Loucy (cell line): ENCODE measurements around the gene ULK3.

Source experiments
- H2AFZ ChIP-seq: fragments of 200-600 bp; sonication (generic); 2 replicates; pipeline ENCODE4 v1.6.0; 2016; ENCODE audit warnings: antibody characterized with exemption, mild to moderate bottlenecking, low read length, moderate library complexity
- H3F3A ChIP-seq: fragments of 200-600 bp; 2 replicates; pipeline ENCODE4 v1.6.0; 2016; ENCODE audit warnings: antibody characterized with exemption, low read depth, mild to moderate bottlenecking
- H3K27me3 ChIP-seq: fragments of 200-600 bp; sonication (generic); 2 replicates; pipeline ENCODE4 v1.6.1; 2014; ENCODE audit warnings: low read length, mild to moderate bottlenecking; ENCODE audit not compliant: insufficient read depth, poor library complexity, severe bottlenecking
- H3K36me3 ChIP-seq: fragments of 200-600 bp; sonication (generic); 2 replicates; pipeline ENCODE4 v1.6.1; 2016; ENCODE audit warnings: low read length; ENCODE audit not compliant: insufficient read depth
- H3K4me1 ChIP-seq: fragments of 200-600 bp; sonication (generic); 2 replicates; pipeline ENCODE4 v1.5.1; 2014; ENCODE audit warnings: low read length, mild to moderate bottlenecking; ENCODE audit not compliant: insufficient read depth, poor library complexity, severe bottlenecking
- H3K4me2 ChIP-seq: fragments of 200-600 bp; sonication (generic); 2 replicates; pipeline ENCODE4 v1.6.0; 2014; ENCODE audit warnings: antibody characterized with exemption, low read length, low read depth, mild to moderate bottlenecking; ENCODE audit not compliant: poor library complexity, severe bottlenecking
- H3K4me3 ChIP-seq: fragments of 200-600 bp; sonication (generic); 2 replicates; pipeline ENCODE4 v1.5.1; 2014; ENCODE audit warnings: low read length, mild to moderate bottlenecking, mixed read lengths; ENCODE audit not compliant: poor library complexity, severe bottlenecking
- H3K79me2 ChIP-seq: fragments of 200-600 bp; sonication (generic); 2 replicates; pipeline ENCODE4 v1.6.1; 2014; ENCODE audit warnings: low read length; ENCODE audit not compliant: insufficient read depth
- H3K9ac ChIP-seq: fragments of 200-600 bp; sonication (generic); 2 replicates; pipeline ENCODE4 v1.6.0; 2014; ENCODE audit warnings: mild to moderate bottlenecking, low read depth, low read length, moderate library complexity; ENCODE audit not compliant: poor library complexity, severe bottlenecking
- H3K9me2 ChIP-seq: fragments of 200-600 bp; sonication (generic); replicated peaks from 2 replicates; pipeline ENCODE4 v1.6.1; 2016; ENCODE audit warnings: low read depth, low read length, mixed read lengths
- H3K9me3 ChIP-seq: fragments of 200-600 bp; sonication (generic); 2 replicates; pipeline ENCODE4 v1.6.1; 2014; ENCODE audit warnings: mild to moderate bottlenecking, antibody characterized with exemption, low read length, low read depth; ENCODE audit not compliant: insufficient read depth
- H4K20me1 ChIP-seq: fragments of 200-600 bp; sonication (generic); 2 replicates; pipeline ENCODE4 v1.6.0; 2014; ENCODE audit warnings: antibody characterized with exemption, low read length, mild to moderate bottlenecking; ENCODE audit not compliant: insufficient read depth, poor library complexity, severe bottlenecking
- CTCF ChIP-seq: fragments of 200-600 bp; sonication (generic); conservative IDR thresholded peaks from 2 replicates; pipeline ENCODE4 v1.5.1; 2014; ENCODE audit warnings: mild to moderate bottlenecking, antibody characterized with exemption, low read length
- EZH2phosphoT487 ChIP-seq: fragments of 200-600 bp; IDR thresholded peaks from 2 replicates; pipeline ENCODE4 v1.6.1; 2018; ENCODE audit warnings: antibody characterized with exemption, mild to moderate bottlenecking, moderate library complexity, borderline replicate concordance

The ULK3 gene

GRCh38 chr15:74791667-74792066, 51.3 kb downstream of the ULK3 start:
- peaks cover 89% of the 10 kb centered on the region for H4K20me1 ChIP-seq
- H2AFZ ChIP-seq = no peak overlapping the region
- peaks cover 58% of the 10 kb centered on the region for H3K4me1 ChIP-seq
- H3K4me3 ChIP-seq = no peak overlapping the region
- H3K9me2 ChIP-seq = no peaks in the 10 kb centered on the region
- H3F3A ChIP-seq = peaks cover 6% of the 10 kb centered on the region; the same call in 1 of the 2 replicates
- peaks cover 94% of the 10 kb centered on the region for H3K79me2 ChIP-seq
- no peaks in the 10 kb centered on the region for H3K27me3 ChIP-seq
- peak overlapping the region; percentile 95 for H3K4me2 ChIP-seq
- TF ChIP-seq CTCF = no peak
- TF ChIP-seq EZH2phosphoT487 = no peak
- peak overlapping the region; percentile 1 for H3K9ac ChIP-seq
- H3K9me3 ChIP-seq = no peaks in the 10 kb centered on the region
- H3K36me3 ChIP-seq = peaks cover 19% of the 10 kb centered on the region; the same call in 1 of the 2 replicates

- H4K20me1 ChIP-seq = peaks cover 90% of the 10 kb centered on the region
Observed at GRCh38 chr15:74791007-74791406, 51.9 kb downstream of the ULK3 start.

GRCh38 chr15:74790080-74790916, 52.7 kb downstream of the ULK3 start:
- Histone ChIP-seq H4K20me1 (peaks cover 89% of the 10 kb centered on the region), H3K4me3 (peak overlapping the region; percentile 83), H3F3A (peaks cover 6% of the 10 kb centered on the region; the same call in 1 of the 2 replicates), H3K9me3 (no peaks in the 10 kb centered on the region), H3K36me3 (peaks cover 19% of the 10 kb centered on the region; the same call in 1 of the 2 replicates), H3K27me3 (no peaks in the 10 kb centered on the region), H3K9me2 (no peaks in the 10 kb centered on the region), H3K4me2 (peak overlapping the region; percentile 95), H3K4me1 (peaks cover 71% of the 10 kb centered on the region), H2AFZ (no peak overlapping the region), H3K9ac (peak overlapping the region; percentile 96), H3K79me2 (peaks cover 94% of the 10 kb centered on the region)
- TF ChIP-seq EZH2phosphoT487 = no peak
- no peak for TF ChIP-seq CTCF

More at GRCh38 chr15:74791007-74791406, 51.9 kb downstream of the ULK3 start:
- peaks cover 6% of the 10 kb centered on the region; the same call in 1 of the 2 replicates for H3F3A ChIP-seq
- H3K36me3 ChIP-seq = peaks cover 19% of the 10 kb centered on the region; the same call in 1 of the 2 replicates
- H3K27me3 ChIP-seq = no peaks in the 10 kb centered on the region
- H3K9ac ChIP-seq = peak overlapping the region; percentile 96
- H3K79me2 ChIP-seq = peaks cover 94% of the 10 kb centered on the region
- TF ChIP-seq CTCF (no peak), EZH2phosphoT487 (no peak)
- H3K4me3 ChIP-seq = peak overlapping the region; percentile 83
- peaks cover 65% of the 10 kb centered on the region for H3K4me1 ChIP-seq
- H2AFZ ChIP-seq = no peak overlapping the region
- H3K4me2 ChIP-seq = peak overlapping the region; percentile 95
- H3K9me3 ChIP-seq = no peaks in the 10 kb centered on the region
- H3K9me2 ChIP-seq = no peaks in the 10 kb centered on the region
